ENCODE results near the gene OXNAD1. TPM values are rescaled to one million over a fixed set of nuclear protein-coding genes. Genes with fewer than 3 reads are reported as not detected.

Gene OXNAD1
- total RNA-seq, 3 donors from 2014 or later: 24.6 to 25.5 (median 24.8) TPM

GRCh38 chr3:16311960-16312451 lies 47.0 kb downstream of the OXNAD1 start:
- ATAC-seq (peak; percentile 13 to 44), DNase-seq (no peak)
- Mint-ChIP-seq H3K4me3 (peak overlapping the region; percentile 36), H3K4me1 (ENCODE audit: low read depth) (peaks cover 87% of the 10 kb centered on the region), H3K9me3 (peaks cover 4% of the 10 kb centered on the region), H3K36me3 (ENCODE audit: insufficient read depth) (peaks cover 36% of the 10 kb centered on the region), H3K27me3 (ENCODE audit: low read depth) (no peaks in the 10 kb centered on the region)

- H3K4me3 Mint-ChIP-seq: no peak overlapping the region
- ATAC-seq (no peak), DNase-seq (no peak)
- H3K27me3 Mint-ChIP-seq (ENCODE audit: low read depth): no peaks in the 10 kb centered on the region
- H3K9me3 Mint-ChIP-seq: no peaks in the 10 kb centered on the region
- H3K4me1 Mint-ChIP-seq (ENCODE audit: low read depth): peaks cover 88% of the 10 kb centered on the region
- peaks cover 33% of the 10 kb centered on the region for H3K36me3 Mint-ChIP-seq (ENCODE audit: insufficient read depth)
Observed at GRCh38 chr3:16313886-16314645, 49.1 kb downstream of the OXNAD1 start.

GRCh38 chr3:16315623-16316022 lies 50.6 kb downstream of the OXNAD1 start:
- H3K4me3 Mint-ChIP-seq: no peak overlapping the region
- no peaks in the 10 kb centered on the region for H3K9me3 Mint-ChIP-seq
- peaks cover 88% of the 10 kb centered on the region for H3K4me1 Mint-ChIP-seq (ENCODE audit: low read depth)
- ATAC-seq: no peak
- peaks cover 37% of the 10 kb centered on the region for H3K36me3 Mint-ChIP-seq (ENCODE audit: insufficient read depth)
- H3K27me3 Mint-ChIP-seq (ENCODE audit: low read depth): no peaks in the 10 kb centered on the region
- DNase-seq: no peak

DNA sequence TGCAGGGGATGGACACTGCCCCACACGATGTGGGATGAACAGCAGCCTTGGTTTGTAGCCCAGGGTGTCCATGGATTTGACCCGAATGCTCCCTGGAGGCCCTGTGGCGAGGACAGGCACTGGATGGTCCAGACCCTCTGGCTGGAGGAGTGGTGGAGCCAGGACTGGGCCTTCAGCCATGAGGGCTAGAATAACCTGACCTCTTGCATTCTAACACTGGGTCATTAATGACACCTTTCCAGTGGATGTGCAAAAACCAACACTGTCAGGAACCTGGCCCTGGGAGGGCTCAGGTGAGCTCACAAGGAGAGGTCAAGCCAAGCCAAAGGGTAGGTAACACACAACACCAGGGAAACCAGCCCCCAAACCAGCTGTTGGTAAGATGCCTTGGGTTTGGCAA lies 51.4 kb downstream of the OXNAD1 start:
- DNase-seq: no peak
- no peak for ATAC-seq
- no peak overlapping the region for H3K4me3 Mint-ChIP-seq

GRCh38 chr3:16316847-16317560 lies 52.0 kb downstream of the OXNAD1 start:
- DNase-seq (no peak), ATAC-seq (no peak)
- H3K4me3 Mint-ChIP-seq: peak overlapping the region; percentile 41
- no peaks in the 10 kb centered on the region for H3K9me3 Mint-ChIP-seq
- peaks cover 43% of the 10 kb centered on the region for H3K36me3 Mint-ChIP-seq (ENCODE audit: insufficient read depth)
- no peaks in the 10 kb centered on the region for H3K27me3 Mint-ChIP-seq (ENCODE audit: low read depth)
- peaks cover 84% of the 10 kb centered on the region for H3K4me1 Mint-ChIP-seq (ENCODE audit: low read depth)

More for the DNA sequence above, 51.4 kb downstream of the OXNAD1 start:
- H3K4me1 Mint-ChIP-seq (ENCODE audit: low read depth): peaks cover 90% of the 10 kb centered on the region
- no peaks in the 10 kb centered on the region for H3K27me3 Mint-ChIP-seq (ENCODE audit: low read depth)
- H3K9me3 Mint-ChIP-seq: no peaks in the 10 kb centered on the region
- peaks cover 42% of the 10 kb centered on the region for H3K36me3 Mint-ChIP-seq (ENCODE audit: insufficient read depth)

GRCh38 chr3:16317561-16317945 lies 52.5 kb downstream of the OXNAD1 start:
- Mint-ChIP-seq H3K4me1 (ENCODE audit: low read depth) (peaks cover 79% of the 10 kb centered on the region), H3K4me3 (no peak overlapping the region), H3K36me3 (ENCODE audit: insufficient read depth) (peaks cover 38% of the 10 kb centered on the region), H3K9me3 (no peaks in the 10 kb centered on the region), H3K27me3 (ENCODE audit: low read depth) (no peaks in the 10 kb centered on the region)
- no peak for ATAC-seq
- no peak for DNase-seq

GRCh38 chr3:16318176-16318575 lies 53.2 kb downstream of the OXNAD1 start:
- no peak for ATAC-seq
- no peak overlapping the region for H3K4me3 Mint-ChIP-seq
- no peak for DNase-seq
- H3K36me3 Mint-ChIP-seq (ENCODE audit: insufficient read depth): peaks cover 38% of the 10 kb centered on the region
- H3K9me3 Mint-ChIP-seq: no peaks in the 10 kb centered on the region
- H3K27me3 Mint-ChIP-seq (ENCODE audit: low read depth): no peaks in the 10 kb centered on the region
- H3K4me1 Mint-ChIP-seq (ENCODE audit: low read depth): peaks cover 77% of the 10 kb centered on the region

DNA sequence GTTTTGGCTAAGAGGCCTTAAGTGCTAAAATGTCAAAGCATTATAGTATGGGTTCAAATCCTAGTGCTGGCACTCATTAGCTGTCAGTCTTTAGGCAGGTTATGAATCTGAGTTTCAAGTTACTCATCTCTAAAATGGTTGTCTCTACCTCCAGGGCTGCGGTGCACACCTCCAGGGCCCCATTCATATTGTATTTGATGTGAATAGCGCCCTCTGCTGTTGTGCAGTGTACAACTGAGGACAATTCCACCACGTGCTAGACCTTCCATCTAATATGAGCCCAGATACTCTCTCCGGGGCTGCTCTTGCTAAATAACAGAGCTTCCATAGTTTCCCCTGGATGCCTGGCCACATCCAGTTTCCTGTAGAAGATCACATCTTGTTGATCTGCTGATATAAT lies 54.3 kb downstream of the OXNAD1 start:
- Mint-ChIP-seq H3K9me3 (no peaks in the 10 kb centered on the region), H3K27me3 (ENCODE audit: low read depth) (no peaks in the 10 kb centered on the region), H3K4me3 (no peak overlapping the region), H3K36me3 (ENCODE audit: insufficient read depth) (peaks cover 38% of the 10 kb centered on the region), H3K4me1 (ENCODE audit: low read depth) (peaks cover 67% of the 10 kb centered on the region)
- peak; percentile 85 for DNase-seq
- peak; percentile 92 to 93 for ATAC-seq

DNA sequence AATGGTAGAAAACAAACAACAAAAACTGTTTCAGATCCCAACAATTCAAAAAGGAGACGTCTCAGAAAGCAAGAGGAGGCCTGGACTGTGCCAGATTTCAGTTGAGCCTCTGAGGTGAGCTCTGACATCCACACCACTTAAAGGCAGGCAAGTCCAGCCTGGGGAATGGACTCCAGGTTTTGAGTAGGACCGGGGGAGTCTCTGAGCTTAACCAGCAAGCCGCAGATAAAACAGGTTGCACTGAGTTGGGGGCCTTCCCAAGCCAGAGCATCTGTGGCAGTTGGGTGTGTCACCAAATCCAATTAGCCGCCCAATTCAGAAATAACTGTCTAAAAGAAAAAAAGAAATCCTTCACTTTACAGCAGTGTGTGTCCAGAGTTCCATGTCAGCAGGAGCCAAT lies 54.7 kb downstream of the OXNAD1 start:
- H3K4me1 Mint-ChIP-seq (ENCODE audit: low read depth): peaks cover 64% of the 10 kb centered on the region
- H3K27me3 Mint-ChIP-seq (ENCODE audit: low read depth): no peaks in the 10 kb centered on the region
- no peak for DNase-seq
- peaks cover 37% of the 10 kb centered on the region for H3K36me3 Mint-ChIP-seq (ENCODE audit: insufficient read depth)
- H3K9me3 Mint-ChIP-seq: no peaks in the 10 kb centered on the region
- no peak for ATAC-seq
- no peak overlapping the region for H3K4me3 Mint-ChIP-seq

GRCh38 chr3:16320711-16321110 lies 55.7 kb downstream of the OXNAD1 start:
- ATAC-seq (no peak), DNase-seq (no peak)
- H3K4me3 Mint-ChIP-seq: no peak overlapping the region
- H3K27me3 Mint-ChIP-seq (ENCODE audit: low read depth): no peaks in the 10 kb centered on the region
- peaks cover 39% of the 10 kb centered on the region for H3K36me3 Mint-ChIP-seq (ENCODE audit: insufficient read depth)
- peaks cover 54% of the 10 kb centered on the region for H3K4me1 Mint-ChIP-seq (ENCODE audit: low read depth)
- no peaks in the 10 kb centered on the region for H3K9me3 Mint-ChIP-seq

GRCh38 chr3:16322189-16322588 lies 57.2 kb downstream of the OXNAD1 start:
- ATAC-seq (no peak), DNase-seq (no peak)
- Mint-ChIP-seq H3K4me1 (ENCODE audit: low read depth) (peaks cover 41% of the 10 kb centered on the region), H3K4me3 (no peak overlapping the region), H3K27me3 (ENCODE audit: low read depth) (no peaks in the 10 kb centered on the region), H3K9me3 (no peaks in the 10 kb centered on the region), H3K36me3 (ENCODE audit: insufficient read depth) (peaks cover 36% of the 10 kb centered on the region)

DNA sequence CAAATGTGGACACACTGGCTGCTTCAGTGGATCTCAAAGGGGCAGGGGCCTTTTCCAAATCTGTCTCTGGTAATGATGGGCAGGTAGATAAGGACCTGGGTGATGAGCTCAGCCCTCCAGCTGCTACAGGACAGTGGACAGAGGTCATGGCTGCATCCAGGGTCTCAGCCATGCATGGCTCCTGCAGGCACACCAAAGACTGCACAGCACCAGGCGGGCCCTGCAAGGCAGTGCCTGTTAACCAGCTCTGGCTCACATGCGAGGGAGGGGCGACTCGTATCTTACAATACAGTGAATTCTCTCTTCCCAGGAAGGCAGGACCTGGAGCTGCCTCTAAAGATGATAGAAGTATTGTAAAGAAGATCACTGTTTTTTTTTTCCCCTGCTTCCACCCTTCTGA lies 58.7 kb downstream of the OXNAD1 start:
- H3K27me3 Mint-ChIP-seq (ENCODE audit: low read depth): no peaks in the 10 kb centered on the region
- H3K4me3 Mint-ChIP-seq: no peak overlapping the region
- H3K36me3 Mint-ChIP-seq (ENCODE audit: insufficient read depth): peaks cover 35% of the 10 kb centered on the region
- DNase-seq (no peak), ATAC-seq (no peak)
- H3K9me3 Mint-ChIP-seq: no peaks in the 10 kb centered on the region
- peaks cover 26% of the 10 kb centered on the region for H3K4me1 Mint-ChIP-seq (ENCODE audit: low read depth)

DNA sequence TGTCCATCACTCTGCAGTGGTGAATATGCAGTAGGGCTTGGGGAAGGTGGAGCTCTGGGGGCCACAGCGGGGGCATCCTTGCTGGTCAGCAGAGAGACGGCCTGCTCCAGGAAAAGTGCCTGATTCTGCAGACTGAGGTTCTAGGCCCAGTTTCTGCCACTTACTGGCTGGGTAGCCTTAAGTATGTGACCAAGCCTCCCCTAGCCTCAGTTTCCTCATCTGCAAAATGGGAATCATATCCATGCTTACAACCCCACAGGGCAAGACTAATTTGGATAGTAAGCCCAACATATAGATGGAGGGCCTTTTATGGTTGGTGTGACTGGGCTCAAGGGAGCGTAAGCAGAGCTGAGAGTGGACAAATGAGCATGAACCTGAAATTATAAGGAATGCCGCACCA lies 60.8 kb downstream of the OXNAD1 start:
- Mint-ChIP-seq H3K4me3 (no peak overlapping the region), H3K4me1 (ENCODE audit: low read depth) (peaks cover 7% of the 10 kb centered on the region), H3K27me3 (ENCODE audit: low read depth) (no peaks in the 10 kb centered on the region), H3K9me3 (peaks cover 5% of the 10 kb centered on the region), H3K36me3 (ENCODE audit: insufficient read depth) (peaks cover 35% of the 10 kb centered on the region)
- no peak for DNase-seq
- ATAC-seq: no peak

- ATAC-seq (no peak), DNase-seq (no peak)
Observed at GRCh38 chr3:16326724-16327349, 61.8 kb downstream of the OXNAD1 start.

More at GRCh38 chr3:16326724-16327349, 61.8 kb downstream of the OXNAD1 start:
- peaks cover 4% of the 10 kb centered on the region for H3K4me1 Mint-ChIP-seq (ENCODE audit: low read depth)
- no peaks in the 10 kb centered on the region for H3K27me3 Mint-ChIP-seq (ENCODE audit: low read depth)
- H3K9me3 Mint-ChIP-seq: peaks cover 11% of the 10 kb centered on the region
- peaks cover 36% of the 10 kb centered on the region for H3K36me3 Mint-ChIP-seq (ENCODE audit: insufficient read depth)
- no peak overlapping the region for H3K4me3 Mint-ChIP-seq

All from activated T-cell treated with anti-CD3 and anti-CD28 coated beads, Interleukin-2, amount 50 U/mL, for 4 hours (primary cell).